Naive thymus-derived CD8-positive, alpha-beta T cell (primary cell): ENCODE results near the gene TSPYL6. TPM values are rescaled to one million over a fixed set of nuclear protein-coding genes. Genes with fewer than 3 reads are reported as not detected.
A peak's percentile ranks its signal among the peaks of the same experiment; 100 is the strongest.
"Not testable (repeated sequence)": the region's sequence is repeated elsewhere in the genome, so short reads cannot be mapped to it uniquely, and the experiment has no call there.

Experiments
- ATAC-seq, 2 donors: fragments of 150-1000 bp; cut with Tn5 transposase in 1 of 2; sonication (Bioruptor Pico), chemical (Tn5 transposase) in 1 of 2; 1 replicate in 1 of 2; 2 replicates in 1 of 2; pipeline ENCODE4 v1.10.0; 2021; ENCODE audit warnings: mild to moderate bottlenecking in 2 of 2, moderate library complexity in 2 of 2
- POLR2A ChIA-PET: fragments of 350-600 bp; sonication (Branson Sonifier 250); formaldehyde crosslinking; loops from one replicate; lab custom pipeline; 2021; ENCODE audit warnings: antibody characterized with exemption; lab: Charles Lee
- DNase-seq, 10 donors: peaks; one replicate each; pipeline versions ENCODE4 v3.0.0 to v3.0.0-alpha.2; 2020 to 2022
- H3K27ac Mint-ChIP-seq, 10 donors: one replicate each; pipeline ENCODE4 v1.8.0; 2020 to 2022; ENCODE audit warnings: mild to moderate bottlenecking in 10 of 10, mixed read lengths in 10 of 10, moderate library complexity in 4 of 10, inconsistent platforms in 1 of 10
- H3K27me3 Mint-ChIP-seq, 5 donors: one replicate each; pipeline ENCODE4 v1.8.0; 2021 to 2022; ENCODE audit warnings: mixed read lengths in 5 of 5
- H3K36me3 Mint-ChIP-seq, 3 donors: one replicate each; pipeline ENCODE4 v1.8.0; 2020 to 2022; ENCODE audit warnings: mixed read lengths in 3 of 3, mild to moderate bottlenecking in 2 of 3, inconsistent platforms in 1 of 3
- H3K4me1 Mint-ChIP-seq, 4 donors: one replicate each; pipeline ENCODE4 v1.8.0; 2021 to 2022; ENCODE audit warnings: mixed read lengths in 4 of 4
- H3K4me3 Mint-ChIP-seq, 10 donors: one replicate each; pipeline ENCODE4 v1.8.0; 2020 to 2022; ENCODE audit warnings: mild to moderate bottlenecking in 10 of 10, mixed read lengths in 10 of 10, moderate library complexity in 6 of 10, inconsistent platforms in 1 of 10
- H3K9me3 Mint-ChIP-seq, 9 donors: one replicate each; pipeline ENCODE4 v1.8.0; 2020 to 2022; ENCODE audit warnings: mixed read lengths in 9 of 9, mild to moderate bottlenecking in 3 of 9, inconsistent platforms in 1 of 9, moderate library complexity in 1 of 9
- polyA plus RNA-seq, 3 donors: library from polyadenylated mRNA; unstranded; fragments of 300-500 nt; fragmentation: Illumina TruSeq; gene quantifications; one replicate each; pipeline ENCODE4 v1.2.3, GENCODE V29; 2021
- total RNA-seq, 8 experiments: library from RNA in 2 of 8; stranded (reverse) in 2 of 8; gene quantifications; one replicate each; pipeline ENCODE4 v1.2.3 and lab custom pipeline; 2021 to 2026

TSPYL6 gene
- total and polyA plus RNA-seq, 5 experiments from 2014 or later = not detected

GRCh38 chr2:54271843-54272627 lies 16.0 kb upstream of the TSPYL6 start:
- POLR2A ChIA-PET = no interaction called here
- peak in 1 of 2 donors; percentile 52 for ATAC-seq
- no peak overlapping the region for H3K4me3 Mint-ChIP-seq

GRCh38 chr2:54271189-54271588 lies 15.2 kb upstream of the TSPYL6 start:
- H3K36me3 Mint-ChIP-seq = peaks cover 10 to 13% (median 12%) of the 10 kb centered on the region in 3 donors
- H3K4me1 Mint-ChIP-seq = peaks cover 0 to 18% (median 6%) of the 10 kb centered on the region in 4 donors
- H3K27me3 Mint-ChIP-seq = no peaks in the 10 kb centered on the region
- H3K9me3 Mint-ChIP-seq = peaks cover 0 to 5% (median 0%) of the 10 kb centered on the region in 9 donors
- no peak for ATAC-seq
- no peak for DNase-seq
- H3K27ac Mint-ChIP-seq = no peak overlapping the region
- H3K4me3 Mint-ChIP-seq = no peak overlapping the region
- POLR2A ChIA-PET = no interaction called here

More at GRCh38 chr2:54271843-54272627, 16.0 kb upstream of the TSPYL6 start:
- DNase-seq = no peak
- Mint-ChIP-seq H3K4me1 (peaks cover 0 to 18% (median 6%) of the 10 kb centered on the region in 4 donors), H3K9me3 (peaks cover 0 to 5% (median 0%) of the 10 kb centered on the region in 9 donors), H3K27me3 (no peaks in the 10 kb centered on the region), H3K36me3 (peaks cover 10 to 13% (median 12%) of the 10 kb centered on the region in 3 donors), H3K27ac (peak overlapping the region in 1 of 10 donors; percentile 7)

- H3K27me3 Mint-ChIP-seq = no peaks in the 10 kb centered on the region
- no peak for DNase-seq
Measured at GRCh38 chr2:54267577-54267976, 11.5 kb upstream of the TSPYL6 start.

GRCh38 chr2:54265081-54265480 lies 9.1 kb upstream of the TSPYL6 start:
- H3K4me1 Mint-ChIP-seq, ATAC-seq, H3K27ac Mint-ChIP-seq, H3K27me3 Mint-ChIP-seq, H3K4me3 Mint-ChIP-seq, POLR2A ChIA-PET, DNase-seq: not testable (repeated sequence)
- Mint-ChIP-seq H3K36me3 (peaks cover 15 to 24% (median 18%) of the 10 kb centered on the region in 3 donors), H3K9me3 (peaks cover 0 to 13% (median 8%) of the 10 kb centered on the region in 9 donors)

More at GRCh38 chr2:54267577-54267976, 11.5 kb upstream of the TSPYL6 start:
- peaks cover 0 to 13% (median 8%) of the 10 kb centered on the region in 9 donors for H3K9me3 Mint-ChIP-seq
- no peak overlapping the region for H3K4me3 Mint-ChIP-seq
- ATAC-seq = no peak
- peaks cover 0 to 16% (median 4%) of the 10 kb centered on the region in 4 donors for H3K4me1 Mint-ChIP-seq
- POLR2A ChIA-PET = no interaction called here
- H3K36me3 Mint-ChIP-seq = peaks cover 19 to 25% (median 19%) of the 10 kb centered on the region in 3 donors
- no peak overlapping the region for H3K27ac Mint-ChIP-seq

- no peaks in the 10 kb centered on the region for H3K27me3 Mint-ChIP-seq
- H3K4me3 Mint-ChIP-seq = no peak overlapping the region
- H3K36me3 Mint-ChIP-seq = peaks cover 15 to 27% (median 18%) of the 10 kb centered on the region in 3 donors
- H3K9me3 Mint-ChIP-seq = peaks cover 0 to 13% (median 8%) of the 10 kb centered on the region in 9 donors
- DNase-seq = no peak
- ATAC-seq = no peak
- H3K4me1 Mint-ChIP-seq = no peaks in the 10 kb centered on the region
- H3K27ac Mint-ChIP-seq = no peak overlapping the region
- POLR2A ChIA-PET = no interaction called here
Measured at GRCh38 chr2:54262015-54262765, 6.2 kb upstream of the TSPYL6 start.

GRCh38 chr2:54261537-54261936 lies 5.5 kb upstream of the TSPYL6 start:
- DNase-seq (no peak), ATAC-seq (no peak)
- Mint-ChIP-seq H3K9me3 (peaks cover 0 to 13% (median 8%) of the 10 kb centered on the region in 9 donors), H3K4me1 (no peaks in the 10 kb centered on the region), H3K36me3 (peaks cover 15 to 28% (median 18%) of the 10 kb centered on the region in 3 donors), H3K27ac (no peak overlapping the region), H3K27me3 (no peaks in the 10 kb centered on the region), H3K4me3 (no peak overlapping the region)
- POLR2A ChIA-PET = no interaction called here

- Mint-ChIP-seq H3K27ac (no peak overlapping the region), H3K9me3 (peaks cover 0 to 16% (median 7%) of the 10 kb centered on the region in 9 donors), H3K36me3 (peaks cover 12 to 37% (median 19%) of the 10 kb centered on the region in 3 donors), H3K4me1 (no peaks in the 10 kb centered on the region), H3K27me3 (no peaks in the 10 kb centered on the region), H3K4me3 (no peak overlapping the region)
- no peak for DNase-seq
- ATAC-seq = no peak
- POLR2A ChIA-PET = no interaction called here
Measured at GRCh38 chr2:54260241-54260595, 4.2 kb upstream of the TSPYL6 start.

GRCh38 chr2:54259413-54260240 lies 3.6 kb upstream of the TSPYL6 start:
- ATAC-seq (no peak), DNase-seq (no peak)
- Mint-ChIP-seq H3K36me3 (peaks cover 6 to 31% (median 16%) of the 10 kb centered on the region in 3 donors), H3K27me3 (no peaks in the 10 kb centered on the region), H3K4me3 (no peak overlapping the region), H3K9me3 (peaks cover 0 to 11% (median 4%) of the 10 kb centered on the region in 9 donors), H3K27ac (no peak overlapping the region), H3K4me1 (no peaks in the 10 kb centered on the region)
- POLR2A ChIA-PET = no interaction called here

- H3K36me3 Mint-ChIP-seq = peaks cover 9 to 34% (median 10%) of the 10 kb centered on the region in 3 donors
- ATAC-seq = no peak
- POLR2A ChIA-PET = no interaction called here
- H3K9me3 Mint-ChIP-seq = peaks cover 0 to 8% (median 1%) of the 10 kb centered on the region in 9 donors
- no peaks in the 10 kb centered on the region for H3K4me1 Mint-ChIP-seq
- no peak for DNase-seq
- no peaks in the 10 kb centered on the region for H3K27me3 Mint-ChIP-seq
- H3K4me3 Mint-ChIP-seq = no peak overlapping the region
- no peak overlapping the region for H3K27ac Mint-ChIP-seq
Measured at GRCh38 chr2:54258166-54258565, 2.1 kb upstream of the TSPYL6 start.

- Mint-ChIP-seq H3K9me3 (peaks cover 0 to 8% (median 0%) of the 10 kb centered on the region in 9 donors), H3K4me3 (no peak overlapping the region), H3K36me3 (peaks cover 7 to 41% (median 13%) of the 10 kb centered on the region in 3 donors), H3K4me1 (no peaks in the 10 kb centered on the region), H3K27ac (no peak overlapping the region), H3K27me3 (no peaks in the 10 kb centered on the region)
- POLR2A ChIA-PET = no interaction called here
- DNase-seq = no peak
- ATAC-seq = no peak
Measured at GRCh38 chr2:54255230-54256090, 569 bp downstream of the TSPYL6 start.

GRCh38 chr2:54254180-54254579 lies 1.8 kb downstream of the TSPYL6 start:
- no peak overlapping the region for H3K4me3 Mint-ChIP-seq
- ATAC-seq = no peak
- H3K9me3 Mint-ChIP-seq = peaks cover 0 to 8% (median 0%) of the 10 kb centered on the region in 9 donors
- peaks cover 7 to 41% (median 13%) of the 10 kb centered on the region in 3 donors for H3K36me3 Mint-ChIP-seq
- no peaks in the 10 kb centered on the region for H3K27me3 Mint-ChIP-seq
- POLR2A ChIA-PET = no interaction called here
- H3K27ac Mint-ChIP-seq = peak overlapping the region in 1 of 10 donors; percentile 54
- H3K4me1 Mint-ChIP-seq = no peaks in the 10 kb centered on the region
- no peak for DNase-seq
